Subcutaneous adipose tissue (tissue), 4 donors: ENCODE results near the gene LEF1. TPM values are rescaled to one million over a fixed set of nuclear protein-coding genes. Genes with fewer than 3 reads are reported as not detected.

Source experiments
- total RNA-seq, 4 donors: library from RNA; depleted of rRNA; stranded (reverse); fragments of >200 nt; gene quantifications; one replicate each; pipeline ENCODE4 v1.1.0, GENCODE V29; 2016
- TF ChIP-seq, protein P1 (sequence below): fragments of 450-650 bp; IDR thresholded peaks from one replicate; pipeline ENCODE4 v1.5.1; 2016; ENCODE audit warnings: low read depth, mild to moderate bottlenecking, control low read depth, antibody characterized with exemption, moderate library complexity

Gene LEF1
- total RNA-seq, 4 donors from 2014 or later, result 1.1 to 6.8 (median 5.1) TPM; not detected in 1

- TF ChIP-seq, protein P1, sequence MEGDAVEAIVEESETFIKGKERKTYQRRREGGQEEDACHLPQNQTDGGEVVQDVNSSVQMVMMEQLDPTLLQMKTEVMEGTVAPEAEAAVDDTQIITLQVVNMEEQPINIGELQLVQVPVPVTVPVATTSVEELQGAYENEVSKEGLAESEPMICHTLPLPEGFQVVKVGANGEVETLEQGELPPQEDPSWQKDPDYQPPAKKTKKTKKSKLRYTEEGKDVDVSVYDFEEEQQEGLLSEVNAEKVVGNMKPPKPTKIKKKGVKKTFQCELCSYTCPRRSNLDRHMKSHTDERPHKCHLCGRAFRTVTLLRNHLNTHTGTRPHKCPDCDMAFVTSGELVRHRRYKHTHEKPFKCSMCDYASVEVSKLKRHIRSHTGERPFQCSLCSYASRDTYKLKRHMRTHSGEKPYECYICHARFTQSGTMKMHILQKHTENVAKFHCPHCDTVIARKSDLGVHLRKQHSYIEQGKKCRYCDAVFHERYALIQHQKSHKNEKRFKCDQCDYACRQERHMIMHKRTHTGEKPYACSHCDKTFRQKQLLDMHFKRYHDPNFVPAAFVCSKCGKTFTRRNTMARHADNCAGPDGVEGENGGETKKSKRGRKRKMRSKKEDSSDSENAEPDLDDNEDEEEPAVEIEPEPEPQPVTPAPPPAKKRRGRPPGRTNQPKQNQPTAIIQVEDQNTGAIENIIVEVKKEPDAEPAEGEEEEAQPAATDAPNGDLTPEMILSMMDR, result no peak
Observed at GRCh38 chr4:108148316-108148715, 20.4 kb downstream of the LEF1 start.

GRCh38 chr4:108146819-108147218, 21.9 kb downstream of the LEF1 start:
- TF ChIP-seq, protein P1, result no peak

- TF ChIP-seq, protein P1, result no peak
Observed at GRCh38 chr4:108146336-108146735, 22.4 kb downstream of the LEF1 start.

GRCh38 chr4:108144451-108144850, 24.3 kb downstream of the LEF1 start:
- TF ChIP-seq, protein P1, result no peak

- TF ChIP-seq, protein P1, result no peak
Observed at GRCh38 chr4:108143515-108143914, 25.2 kb downstream of the LEF1 start.

- TF ChIP-seq, protein P1, result no peak
Observed at GRCh38 chr4:108142870-108143269, 25.9 kb downstream of the LEF1 start.

DNA sequence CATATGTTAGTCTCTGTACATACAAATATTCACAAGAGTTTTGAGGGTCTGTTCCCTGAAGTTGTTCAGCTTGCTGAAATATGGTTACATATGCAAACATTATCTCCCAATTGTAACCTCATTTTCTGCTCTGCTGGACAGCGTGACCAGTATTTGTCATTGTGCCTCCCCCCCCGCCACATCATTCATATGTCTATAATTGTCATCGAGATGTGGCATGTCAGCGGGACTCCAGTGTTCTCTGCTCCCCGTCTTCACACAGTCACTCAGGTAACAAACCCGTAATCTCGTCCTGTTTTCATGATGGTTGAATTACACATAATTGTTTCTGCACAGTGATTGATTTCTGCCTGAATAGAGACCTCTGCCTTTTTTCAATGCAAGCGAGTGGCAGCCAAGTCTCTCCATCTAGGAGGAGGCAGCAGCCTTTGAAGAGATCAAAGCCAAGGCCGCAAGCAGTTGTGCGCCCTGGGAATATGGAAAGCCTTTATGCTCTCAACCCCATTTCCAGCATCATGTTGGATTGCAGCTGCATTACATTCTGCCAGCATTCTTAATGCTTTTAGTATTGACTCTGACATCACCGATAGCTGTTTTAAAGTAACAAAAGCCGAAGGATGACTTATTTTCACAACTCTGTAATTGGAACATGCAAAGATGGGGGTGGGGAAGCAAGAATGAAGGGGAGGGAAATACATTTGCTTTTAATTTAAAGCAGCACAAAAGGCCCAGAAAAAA, 27.4 kb downstream of the LEF1 start:
- TF ChIP-seq, protein P1, result no peak
